ENCODE results near the gene PPFIBP1. TPM values are rescaled to one million over a fixed set of nuclear protein-coding genes. Genes with fewer than 3 reads are reported as not detected.
A peak's percentile ranks its signal among the peaks of the same experiment; 100 is the strongest.

Gene PPFIBP1
- total and polyA plus RNA-seq, 2 of the 13 experiments (the other 11 are each of a cell fraction or from before 2014, with no cell fraction given), result 16.2 to 21.8 TPM

DNA sequence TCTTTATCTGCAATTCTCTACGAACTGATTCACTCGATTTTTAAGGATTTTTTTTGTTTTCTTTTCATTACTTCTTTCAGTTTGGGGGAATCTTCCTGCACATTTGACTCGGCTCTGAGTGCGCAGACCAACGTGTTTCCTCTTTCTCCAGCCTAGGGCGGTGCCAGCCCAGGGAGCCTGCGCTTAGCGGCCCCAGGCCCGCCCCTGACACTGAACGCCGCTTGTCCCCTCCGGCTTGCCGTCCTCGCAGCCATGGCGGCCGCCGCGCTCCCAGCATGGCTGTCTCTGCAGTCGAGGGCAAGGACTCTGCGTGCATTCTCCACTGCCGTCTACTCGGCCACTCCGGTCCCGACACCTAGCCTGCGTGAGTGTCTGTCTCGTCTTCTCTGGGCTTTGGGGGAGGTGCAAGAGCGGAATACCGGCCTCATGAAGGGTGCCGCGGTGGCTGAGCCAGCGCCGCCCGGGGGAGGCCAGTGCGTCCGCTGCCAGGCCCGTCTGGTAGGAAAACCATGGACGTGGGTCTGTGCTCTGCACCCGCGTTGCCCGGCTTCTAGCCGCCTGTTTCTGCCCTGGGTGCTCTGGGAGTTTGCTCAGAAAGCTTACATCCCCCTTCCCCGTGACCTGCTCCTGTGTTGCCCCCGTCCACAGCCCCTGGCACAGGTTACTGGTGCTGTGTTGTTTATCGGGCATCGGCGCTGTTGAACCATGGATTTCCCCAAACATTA lies 186.7 kb downstream of the PPFIBP1 start, which contains the start of gene MRPS35 (continued):
- peak; percentile 98 for TF ChIP-seq FOXC1 (CRISPR knock-in tag; IDR thresholded peaks at IDR 0.05; ENCODE audit: borderline replicate concordance)
- peak; percentile 7 for TF ChIP-seq BHLHE40 (IDR thresholded peaks at IDR 0.05; ENCODE audit: low read length)
- peak; percentile 60; the same call in 1 of the 2 replicates for TF ChIP-seq ZNF256 (CRISPR knock-in tag; conservative IDR thresholded peaks at IDR 0.05)
- TF ChIP-seq IKZF4 (CRISPR knock-in tag; IDR thresholded peaks at IDR 0.05; ENCODE audit: borderline replicate concordance, low read depth, not compliant biosample characterization), result peak; percentile 42
- TF ChIP-seq SETDB1 (CRISPR knock-in tag; IDR thresholded peaks at IDR 0.05; ENCODE audit: borderline replicate concordance), result no peak; the same call in 1 of the 2 replicates
- TF ChIP-seq EED (CRISPR knock-in tag; IDR thresholded peaks at IDR 0.05), result peak; percentile 94
- TF ChIP-seq ZNF136 (CRISPR knock-in tag; IDR thresholded peaks at IDR 0.05; ENCODE audit: low read depth), result 0 out of 2 replicates have a peak, but pooled peaks have one; percentile 20
- no peak for TF ChIP-seq ZSCAN20 (CRISPR knock-in tag; IDR thresholded peaks at IDR 0.05; ENCODE audit: borderline replicate concordance)
- peak; percentile 87 for TF ChIP-seq TGIF2 (CRISPR knock-in tag; IDR thresholded peaks at IDR 0.05)
- no peak for TF ChIP-seq SP140L (CRISPR knock-in tag; IDR thresholded peaks at IDR 0.05; ENCODE audit: borderline replicate concordance)
- peak; percentile 57; the same call in 1 of the 2 replicates for TF ChIP-seq FOXK1 (CRISPR knock-in tag; IDR thresholded peaks at IDR 0.05; ENCODE audit: borderline replicate concordance, low read depth)
- TF ChIP-seq JARID2 (CRISPR knock-in tag; IDR thresholded peaks at IDR 0.05; ENCODE audit: insufficient replicate concordance), result peak; percentile 83
- peak; percentile 54; the same call in 1 of the 2 replicates for TF ChIP-seq SOX5 (CRISPR knock-in tag; IDR thresholded peaks at IDR 0.05; ENCODE audit: borderline replicate concordance)
- TF ChIP-seq RBM39 (IDR thresholded peaks at IDR 0.05; ENCODE audit: low read depth, low read length, poor library complexity, severe bottlenecking), result peak; percentile 89
- TF ChIP-seq ZNF878 (CRISPR knock-in tag; IDR thresholded peaks at IDR 0.05), result peak; percentile 84
- peak; percentile 50; the same call in 1 of the 2 replicates for TF ChIP-seq ZNF83 (CRISPR knock-in tag; IDR thresholded peaks at IDR 0.05; ENCODE audit: borderline replicate concordance)
- peak; percentile 83; the same call in 1 of the 2 replicates for TF ChIP-seq ZNF354B (CRISPR knock-in tag; IDR thresholded peaks at IDR 0.05)
- TF ChIP-seq ZNF879 (CRISPR knock-in tag; IDR thresholded peaks at IDR 0.05), result peak; percentile 93; the same call in 1 of the 2 replicates
- peak; percentile 94 for TF ChIP-seq KLF6 (CRISPR knock-in tag; IDR thresholded peaks at IDR 0.05)
- TF ChIP-seq CCDC6 (CRISPR knock-in tag; IDR thresholded peaks at IDR 0.05), result peak; percentile 61; the same call in 1 of the 2 replicates
- peak; percentile 60 for TF ChIP-seq SRSF1 (optimal IDR thresholded peaks at IDR 0.05; ENCODE audit: low read depth, low read length)
- TF ChIP-seq ZBTB1 (CRISPR knock-in tag; IDR thresholded peaks at IDR 0.05; ENCODE audit: borderline replicate concordance), result no peak
- TF ChIP-seq BRD4 (CRISPR knock-in tag; IDR thresholded peaks at IDR 0.05), result peak; percentile 97
- no peak for TF ChIP-seq ZNF839 (CRISPR knock-in tag; IDR thresholded peaks at IDR 0.05; ENCODE audit: borderline replicate concordance)
- TF ChIP-seq ZBTB33 (CRISPR knock-in tag; IDR thresholded peaks at IDR 0.05), result no peak
- TF ChIP-seq IRF1 (CRISPR knock-in tag; IDR thresholded peaks at IDR 0.05; ENCODE audit: low read depth), result no peak
- no peak for TF ChIP-seq WIZ (CRISPR knock-in tag; IDR thresholded peaks at IDR 0.05)
